HT-29 (cell line): Measurements from ENCODE around the gene TMCO1. TPM values are rescaled to one million over a fixed set of nuclear protein-coding genes. Genes with fewer than 3 reads are reported as not detected.
A peak's percentile ranks its signal among the peaks of the same experiment; 100 is the strongest.
"Not testable (repeated sequence)": the region's sequence is repeated elsewhere in the genome, so short reads cannot be mapped to it uniquely, and the experiment has no call there.

Experiments
- DNase-seq: peaks from one replicate; pipeline ENCODE4 v3.0.0-alpha.2; 2015; ENCODE audit warnings: low spot score
- total RNA-seq: library from RNA; depleted of rRNA; stranded (reverse); fragments of >200 nt; shearing (Covaris generic); gene quantifications from 2 replicates; pipeline ENCODE4 v1.2.3, GENCODE V29; 2014; rRNA removed

Gene TMCO1
- 37.2 and 37.4 TPM in 2 replicates for total RNA-seq

- DNase-seq = peak; percentile 98
Measured at GRCh38 chr1:165768513-165769394, at the start of gene TMCO1. Gene TMCO1, minus strand, starts transcription at chr1:165768868. Its CDS starts 117 bp downstream, at chr1:165768751.

- no peak for DNase-seq
Measured at GRCh38 chr1:165816826-165817497, 48.3 kb upstream of the TMCO1 start.

GRCh38 chr1:165816157-165816556, 47.5 kb upstream of the TMCO1 start:
- DNase-seq = no peak

GRCh38 chr1:165815725-165816124, 47.1 kb upstream of the TMCO1 start:
- no peak for DNase-seq

GRCh38 chr1:165807613-165808012, 38.9 kb upstream of the TMCO1 start:
- no peak for DNase-seq

- not testable (repeated sequence) for DNase-seq
Measured at GRCh38 chr1:165804513-165804912, 35.8 kb upstream of the TMCO1 start.

GRCh38 chr1:165799387-165799786, 30.7 kb upstream of the TMCO1 start:
- DNase-seq = no peak

- DNase-seq = no peak
Measured at GRCh38 chr1:165795894-165796293, 27.2 kb upstream of the TMCO1 start.

GRCh38 chr1:165793951-165794350, 25.3 kb upstream of the TMCO1 start:
- no peak for DNase-seq

GRCh38 chr1:165787741-165788140, 19.1 kb upstream of the TMCO1 start:
- DNase-seq = no peak

- DNase-seq = not testable (repeated sequence)
Measured at GRCh38 chr1:165783519-165783918, 14.9 kb upstream of the TMCO1 start.

GRCh38 chr1:165778197-165778596, 9.5 kb upstream of the TMCO1 start:
- DNase-seq = not testable (repeated sequence)

- DNase-seq = no peak
Measured at GRCh38 chr1:165773324-165773965, 4.8 kb upstream of the TMCO1 start.

GRCh38 chr1:165772739-165773138, 4.1 kb upstream of the TMCO1 start:
- DNase-seq = no peak

- no peak for DNase-seq
Measured at GRCh38 chr1:165764277-165764676, 4.4 kb downstream of the TMCO1 start.

- DNase-seq = no peak
Measured at GRCh38 chr1:165763442-165763841, 5.2 kb downstream of the TMCO1 start.

- no peak for DNase-seq
Measured at GRCh38 chr1:165762725-165763124, 5.9 kb downstream of the TMCO1 start.

- no peak for DNase-seq
Measured at GRCh38 chr1:165759095-165759494, 9.6 kb downstream of the TMCO1 start.

- no peak for DNase-seq
Measured at GRCh38 chr1:165755393-165756010, 13.2 kb downstream of the TMCO1 start.

GRCh38 chr1:165753934-165754333, 14.7 kb downstream of the TMCO1 start:
- DNase-seq = no peak

- no peak for DNase-seq
Measured at GRCh38 chr1:165748550-165748949, 20.1 kb downstream of the TMCO1 start.
